OCI-LY1 (cell line): ENCODE data around the gene SLFN12.

ENCODE experiments used
- CTCF ChIP-seq: fragments of 200-600 bp; sonication (generic), shearing (Covaris generic); IDR thresholded peaks from 2 replicates; pipeline ENCODE4 v1.5.1; 2017; ENCODE audit warnings: mild to moderate bottlenecking, antibody characterized with exemption, low read length, moderate library complexity, mixed read lengths
- EZH2 ChIP-seq: fragments of 200-600 bp; sonication (generic), shearing (Covaris generic); IDR thresholded peaks from 2 replicates; pipeline ENCODE4 v1.8.0; 2017; ENCODE audit warnings: borderline replicate concordance, mixed run types, mild to moderate bottlenecking, antibody characterized with exemption, low read length, moderate library complexity, mixed read lengths

- TF ChIP-seq CTCF (no peak), EZH2 (no peak)
Measured at GRCh38 chr17:35387496-35387895, 44.8 kb downstream of the SLFN12 start.
